Cardiac septum (tissue), 1 donor: ENCODE results near the gene RNF220. TPM values are rescaled to one million over a fixed set of nuclear protein-coding genes. Genes with fewer than 3 reads are reported as not detected.

Experiments used
- DNase-seq: peaks from one replicate; pipeline ENCODE4 v3.0.0-alpha.2; 2020; ENCODE audit warnings: low spot score
- intact Hi-C: fragments of 100-400 bp; cut with DNase I; formaldehyde crosslinking; loops from one replicate; pipeline ENCODE4 v1.14.0; 2022
- total RNA-seq: library from RNA; stranded (reverse); fragmentation: NEBNext Ultra II Directional; extraction: Animal tissue kit (Norgen Biotek cat#: 25700); gene quantifications from one replicate; pipeline ENCODE4 v1.2.1, GENCODE V29; 2021
- donor health status: DM: no; HTN: no; CAD: no.

Gene RNF220
- total RNA-seq, 1 donor from 2014 or later: 45.6 TPM

GRCh38 chr1:44405798-44406736, 1.0 kb downstream of the RNF220 start:
- intact Hi-C loops: loop anchor here (2.0 to 10.0 kb wide), 3 partner anchors 17 to 249 kb away; no protein-coding TSS in a partner anchor
- no peak for DNase-seq

- intact Hi-C loops: loop anchor here (2.0 to 10.0 kb wide), 3 partner anchors 16 to 248 kb away; no protein-coding TSS in a partner anchor
- no peak for DNase-seq
Measured at GRCh38 chr1:44406737-44407429, 1.8 kb downstream of the RNF220 start.

DNA sequence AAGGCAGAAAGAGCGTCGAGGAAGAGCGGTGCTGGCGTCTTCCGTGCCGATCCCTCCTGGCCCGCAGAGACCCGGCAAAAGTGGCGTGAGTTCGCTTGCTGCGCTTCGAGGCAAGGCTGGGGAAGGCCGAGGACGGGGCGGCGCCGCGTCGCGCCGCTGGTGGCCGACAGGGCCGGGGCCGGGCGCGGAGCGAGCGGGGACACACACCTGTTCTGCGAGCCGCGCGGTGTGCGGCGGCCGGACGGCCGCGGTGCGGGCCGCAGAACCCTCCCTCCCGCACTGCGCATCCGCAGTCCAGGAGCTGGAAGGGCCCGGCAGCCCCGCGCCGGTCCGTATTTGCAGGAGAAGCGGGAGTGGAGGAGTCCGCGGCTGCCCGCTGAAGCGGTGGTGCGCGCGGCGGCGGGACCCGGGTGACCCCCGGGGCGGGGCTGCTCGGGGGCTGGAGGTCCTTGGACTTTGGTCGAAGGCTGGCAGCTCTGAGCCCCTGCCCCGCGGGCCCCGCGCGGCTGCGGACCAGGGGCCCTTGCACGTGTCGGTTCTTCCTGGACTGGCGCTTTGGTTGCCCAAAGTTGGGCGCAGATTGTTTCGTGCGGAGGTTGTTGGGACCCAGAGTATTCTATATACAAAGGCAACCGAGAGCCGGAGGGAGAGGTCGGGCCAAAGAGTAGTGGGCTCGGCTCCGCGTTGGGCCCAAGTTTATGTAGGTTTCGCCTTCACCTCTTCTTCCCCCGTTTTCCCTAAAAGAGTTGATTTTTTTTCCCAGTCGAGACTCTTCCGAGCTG, 2.6 kb downstream of the RNF220 start:
- intact Hi-C loops: loop anchor here (2.0 to 10.0 kb wide), 3 partner anchors 15 to 247 kb away; no protein-coding TSS in a partner anchor
- no peak for DNase-seq

DNA sequence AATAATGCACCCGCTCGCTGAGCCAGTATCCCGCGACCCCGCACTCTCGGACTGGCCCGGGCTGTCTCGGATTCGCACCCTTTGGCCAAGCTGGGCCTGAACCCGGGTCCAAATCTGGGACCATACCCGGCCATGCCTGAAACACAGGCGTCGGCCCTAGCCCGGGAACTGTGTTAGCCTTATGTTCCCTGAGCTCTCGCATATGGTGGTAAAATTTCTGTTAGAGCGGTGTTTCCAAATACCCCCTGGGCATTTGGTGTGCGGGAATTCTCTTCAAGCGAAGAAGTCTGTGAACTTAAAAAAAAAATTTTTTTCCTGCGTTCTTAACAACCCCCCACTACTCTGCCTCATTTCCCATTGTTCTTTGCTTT, 3.1 kb downstream of the RNF220 start:
- intact Hi-C loops: loop anchor here (5.0 to 10.0 kb wide), 2 partner anchors 94 to 247 kb away; no protein-coding TSS in a partner anchor
- DNase-seq: no peak

DNA sequence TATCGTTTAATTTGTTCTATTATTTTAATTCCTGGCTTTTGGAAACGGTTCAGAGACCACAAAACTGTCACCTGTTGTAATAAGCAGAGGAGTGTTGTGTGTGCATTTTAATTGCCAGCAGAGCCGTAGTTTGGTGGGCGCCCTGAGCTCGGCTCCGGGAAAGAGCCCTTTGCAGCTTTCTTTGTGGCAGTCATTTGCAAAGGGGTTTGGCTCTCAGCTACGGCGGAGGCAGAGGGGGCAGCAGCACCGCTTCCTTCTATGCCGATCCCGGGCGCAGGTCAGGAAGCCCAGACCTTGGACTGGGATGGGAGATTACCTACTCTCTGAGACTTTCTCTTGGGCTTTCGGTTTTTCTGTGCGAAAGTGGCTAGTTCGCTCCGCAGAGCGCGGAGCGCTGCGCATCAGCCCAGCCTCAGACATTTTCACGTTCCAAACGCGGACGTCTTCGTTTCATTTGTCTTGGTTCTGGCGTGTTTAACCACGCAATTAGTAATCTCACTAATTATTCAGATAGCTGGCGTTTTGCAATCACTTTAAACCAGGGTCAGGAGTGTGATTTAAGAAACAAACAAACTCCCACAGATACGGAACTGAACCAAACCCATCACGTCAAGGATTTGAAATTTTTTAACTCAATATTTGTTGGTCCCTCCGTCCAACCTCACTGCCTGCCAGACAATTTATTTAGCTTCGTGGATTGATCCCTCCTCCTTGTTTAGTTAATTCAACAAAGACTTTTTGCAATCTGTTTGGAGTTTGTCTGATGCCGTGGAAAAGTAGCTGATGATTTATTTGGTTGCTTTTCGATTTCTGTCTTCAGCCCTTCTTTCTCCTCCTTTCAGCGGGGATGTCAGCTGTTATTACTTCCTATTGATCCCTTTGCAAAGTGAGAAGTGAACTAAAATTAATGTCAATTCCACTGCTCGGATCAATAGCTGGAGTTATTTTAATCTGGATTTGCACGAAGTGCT, 3.9 kb downstream of the RNF220 start:
- DNase-seq: no peak
- intact Hi-C loops: loop anchor here (5.0 to 10.0 kb wide), 2 partner anchors 93 to 246 kb away; no protein-coding TSS in a partner anchor

DNA sequence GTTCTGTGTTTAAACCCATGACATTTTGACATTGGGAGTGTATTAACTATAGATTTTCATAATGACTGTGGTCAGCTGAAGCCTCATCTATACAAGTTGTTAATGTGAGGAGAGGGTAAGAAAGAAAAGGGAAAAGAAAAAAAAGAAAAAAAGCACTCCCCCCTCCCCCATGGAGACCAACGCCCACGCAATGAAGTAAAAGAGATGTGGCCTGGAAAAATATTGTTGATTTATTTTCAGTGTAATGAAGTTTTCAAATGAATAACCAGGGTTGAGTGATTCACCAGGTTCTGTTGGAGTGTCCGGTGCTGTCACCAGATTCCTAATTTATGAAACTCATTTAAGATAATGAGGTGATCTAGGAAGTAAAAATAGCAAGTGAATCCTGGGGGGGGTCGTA, 4.7 kb downstream of the RNF220 start:
- DNase-seq: no peak
- intact Hi-C loops: loop anchor here (5.0 to 10.0 kb wide), 2 partner anchors 93 to 245 kb away; no protein-coding TSS in a partner anchor

DNA sequence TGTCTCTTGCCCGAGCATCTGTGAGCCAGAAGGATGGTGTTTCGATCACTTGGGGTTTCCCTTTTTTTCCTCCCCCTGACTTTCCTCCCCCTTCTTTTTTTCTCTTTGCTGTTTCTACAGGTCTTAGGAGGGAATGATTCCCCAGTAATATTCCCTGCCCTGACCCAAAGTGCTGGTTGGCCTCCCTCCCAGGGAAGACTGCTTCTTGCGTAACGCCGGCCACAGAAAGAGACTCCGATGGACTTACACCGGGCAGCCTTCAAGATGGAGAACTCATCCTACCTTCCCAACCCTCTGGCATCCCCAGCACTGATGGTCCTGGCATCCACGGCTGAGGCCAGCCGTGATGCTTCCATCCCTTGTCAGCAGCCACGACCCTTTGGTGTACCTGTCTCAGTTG, 6.8 kb downstream of the RNF220 start:
- intact Hi-C loops: no loop called here
- DNase-seq: no peak

- intact Hi-C loops: no loop called here
Measured at GRCh38 chr1:44412601-44413000, 7.5 kb downstream of the RNF220 start.

DNA sequence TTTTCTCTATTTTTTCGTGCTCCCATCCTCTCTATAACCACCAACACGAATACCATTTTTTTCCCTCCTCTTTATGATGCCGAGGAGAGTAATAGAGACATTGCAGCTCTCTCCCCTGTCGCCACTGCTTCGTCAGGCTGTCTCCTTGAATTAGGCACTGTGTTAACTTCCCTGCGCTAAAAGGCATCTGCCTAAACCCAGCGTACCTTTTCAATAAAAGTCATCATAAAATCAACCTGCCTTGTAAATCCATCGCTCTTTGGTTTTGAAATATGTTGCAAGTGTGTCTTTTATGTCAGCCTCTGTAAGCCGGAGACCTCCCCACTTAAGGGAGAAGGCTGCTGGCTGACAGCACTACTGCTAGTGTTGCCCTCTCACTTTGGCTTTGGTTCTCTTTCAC, 8.7 kb downstream of the RNF220 start:
- DNase-seq: no peak
- intact Hi-C loops: no loop called here

More at GRCh38 chr1:44412601-44413000, 7.5 kb downstream of the RNF220 start:
- no peak for DNase-seq

GRCh38 chr1:44415013-44415412, 10.0 kb downstream of the RNF220 start:
- no peak for DNase-seq
- intact Hi-C loops: no loop called here

- DNase-seq: no peak
- intact Hi-C loops: no loop called here
Measured at GRCh38 chr1:44416408-44416807, 11.4 kb downstream of the RNF220 start.

GRCh38 chr1:44417351-44418021, 12.4 kb downstream of the RNF220 start:
- DNase-seq: no peak
- intact Hi-C loops: no loop called here

DNA sequence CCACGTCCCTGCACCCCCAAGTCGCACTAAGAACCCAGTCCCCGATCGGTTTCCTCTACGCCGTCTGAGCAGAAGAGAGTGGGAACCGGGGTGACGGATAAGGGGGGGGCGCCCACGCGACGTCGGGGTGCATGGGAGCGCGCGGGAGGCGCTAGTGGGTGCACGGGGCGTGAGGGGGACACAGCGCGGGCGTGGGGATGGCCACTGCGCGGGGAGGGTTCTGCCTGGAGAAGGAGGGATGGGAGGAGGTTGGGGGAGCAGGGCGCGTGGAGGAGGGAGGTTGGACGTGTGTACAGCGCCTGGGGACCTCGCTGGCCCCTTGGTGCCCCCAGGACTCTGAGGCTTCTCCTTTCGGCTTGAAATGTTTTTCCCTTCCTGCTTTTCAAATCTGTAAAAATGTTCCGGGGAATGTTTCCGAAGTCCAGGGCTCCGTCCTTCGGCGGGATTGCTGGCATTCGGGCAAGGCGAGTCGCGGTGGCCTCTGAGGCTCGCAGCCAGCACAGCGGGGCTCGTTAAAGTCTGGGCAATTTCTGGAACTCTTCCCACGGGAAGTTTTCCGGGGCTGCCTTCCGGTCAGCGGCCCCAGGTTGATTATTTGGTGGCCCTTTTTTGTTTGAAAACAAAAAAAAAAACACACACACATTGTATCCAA, 13.1 kb downstream of the RNF220 start:
- no peak for DNase-seq
- intact Hi-C loops: no loop called here

- intact Hi-C loops: loop anchor here (5.0 to 10.0 kb wide), 2 partner anchors 62 to 205 kb away; partner anchors contain the start of gene DMAP1
- DNase-seq: no peak
Measured at GRCh38 chr1:44419901-44420300, 14.8 kb downstream of the RNF220 start.

- intact Hi-C loops: loop anchor here (5.0 to 10.0 kb wide), 2 partner anchors 62 to 206 kb away; partner anchors contain the start of gene DMAP1
Measured at GRCh38 chr1:44420535-44420934, 15.5 kb downstream of the RNF220 start.

DNA sequence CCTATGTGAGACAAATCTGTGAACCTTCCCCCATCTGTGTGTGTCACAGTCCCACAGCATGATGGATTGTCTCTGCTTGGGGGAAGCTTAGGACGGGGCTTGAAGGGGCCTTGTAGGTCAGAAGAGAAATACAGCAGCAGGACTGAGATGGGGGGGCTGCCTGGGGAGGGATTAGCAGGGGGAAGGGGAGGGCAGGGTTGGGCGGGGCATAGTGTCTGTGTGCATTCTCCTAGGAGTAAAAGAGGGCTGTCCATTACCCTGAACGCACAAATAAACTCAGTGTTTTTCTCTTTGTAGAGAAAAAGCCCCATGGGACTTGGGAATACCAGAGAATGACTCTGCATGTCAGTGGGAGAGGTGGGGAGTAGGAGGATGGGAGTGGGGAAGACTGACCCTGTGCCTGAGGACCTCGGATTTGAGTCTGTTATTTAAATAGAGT, 16.4 kb downstream of the RNF220 start:
- intact Hi-C loops: loop anchor here (5.0 to 10.0 kb wide), 2 partner anchors 61 to 207 kb away; partner anchors contain the start of gene DMAP1
- no peak for DNase-seq

More at GRCh38 chr1:44420535-44420934, 15.5 kb downstream of the RNF220 start:
- no peak for DNase-seq

- DNase-seq: no peak
- intact Hi-C loops: loop anchor here (2.0 to 10.0 kb wide), 3 partner anchors 15 to 207 kb away; partner anchors contain the start of gene DMAP1
Measured at GRCh38 chr1:44422161-44422560, 17.1 kb downstream of the RNF220 start.
